ENCODE data around the gene SMIM36.

The SMIM36 gene

GRCh38 chr17:55402374-55402773 is 108.9 kb downstream of the SMIM36 start:
- peak; percentile 44 for DNase-seq (ENCODE audit: low read depth)
- TF ChIP-seq CTCF (IDR thresholded peaks at IDR 0.05; ENCODE audit: low read length, missing control alignments), result no peak
- H3K4me3 ChIP-seq (replicated peaks; ENCODE audit: low read depth, low read length), result no peak overlapping the region
